Psoas muscle (tissue), 8 donors: Measurements from ENCODE around the gene GNPAT. TPM values are rescaled to one million over a fixed set of nuclear protein-coding genes. Genes with fewer than 3 reads are reported as not detected.

Source experiments
- ATAC-seq, 4 donors: fragments of 200-7000 bp; cut with Tn5 transposase; one replicate each; pipeline ENCODE4 v1.9.1; 2020; ENCODE audit warnings: moderate library complexity in 3 of 4, mild to moderate bottlenecking in 2 of 4
- DNase-seq, 2 donors: peaks; one replicate each; pipeline ENCODE4 v3.0.0-alpha.2; 2020
- H3K27ac ChIP-seq: fragments of 200-600 bp; one replicate; pipeline ENCODE4 v1.8.0; 2022
- H3K27me3 ChIP-seq, 3 donors: fragments of 200-600 bp in 1 of 3; one replicate each; pipeline versions ENCODE4 v1.6.1 to v1.8.0; 2013 to 2022; ENCODE audit warnings: low read length in 2 of 3, mild to moderate bottlenecking in 2 of 3, moderate library complexity in 1 of 3; ENCODE audit not compliant: insufficient read depth in 3 of 3
- H3K36me3 ChIP-seq, 2 donors: fragments of 200-600 bp in 1 of 2; one replicate each; pipeline versions ENCODE4 v1.6.1 to v1.8.0; 2013 to 2022; ENCODE audit warnings: low read depth in 1 of 2, mild to moderate bottlenecking in 1 of 2, moderate library complexity in 1 of 2; ENCODE audit not compliant: insufficient read depth in 1 of 2
- H3K4me1 ChIP-seq: fragments of 200-600 bp; one replicate; pipeline ENCODE4 v1.8.0; 2022
- H3K4me3 ChIP-seq: fragments of 200-600 bp; one replicate; pipeline ENCODE4 v1.8.0; 2022; ENCODE audit warnings: mild to moderate bottlenecking
- H3K9me3 ChIP-seq: fragments of 200-600 bp; one replicate; pipeline ENCODE4 v1.8.0; 2022
- CTCF ChIP-seq: fragments of 200-600 bp; IDR thresholded peaks from one replicate; pipeline ENCODE4 v1.8.0; 2022; ENCODE audit warnings: antibody characterized with exemption
- WGBS, 3 donors: extraction: QIAGEN DNeasy Blood & Tissue Kit; methylation state at CpG; one replicate each; pipeline versions ENCODE4 v1.1.6 to v1.1.7; 2013; 5-methylcytosine and 5-hydroxymethylcytosine counted together
- intact Hi-C, 2 donors: fragments of 100-400 bp; cut with DNase I; formaldehyde crosslinking; loops; one replicate each; pipeline versions ENCODE4 v1.11.0 to v1.14.2; 2022
- polyA plus RNA-seq, 3 donors: library from polyadenylated mRNA; stranded (reverse); fragments of 200-250 nt; gene quantifications; one replicate each; pipeline ENCODE4 v1.2.3, GENCODE V29; 2013
- total RNA-seq, 4 donors: library from RNA; stranded (reverse); fragmentation: NEBNext Ultra II Directional in 2 of 4; extraction: Animal tissue kit (Norgen Biotek cat#: 25700) in 2 of 4; gene quantifications; one replicate each; pipeline versions ENCODE4 v1.2.1 to v1.2.4, GENCODE V29; 2021 to 2023
- donor health status: healthy with polysubstance abuse.
- donor health status: DM: no; HTN: no; CAD: no; lungs with moderate emphysema.
- donor health status: Bipolar disorder and iron deficiency.
- donor health status: healthy.
- donor health status: DM: yes; HTN: yes; CAD: no.
- donor health status: DM: no; HTN: no; CAD: no.
- donor health status: DM: no; HTN: no; CAD: no.
- donor health status: DM: yes; HTN: yes; CAD: no.

GNPAT gene
- total and polyA plus RNA-seq, 7 donors: 45.5 to 112 (median 70.9) TPM

- WGBS, 3 donors: 90 to 91% (median 91%) methylated on average over 14 of the region's 14 CpGs
- no peaks in the 10 kb centered on the region for H3K27me3 ChIP-seq
Measured at GRCh38 chr1:231232870-231233734, 7.9 kb upstream of the GNPAT start.

GRCh38 chr1:231233735-231234417, 7.1 kb upstream of the GNPAT start:
- intact Hi-C loops: no loop called here
- H3K36me3 ChIP-seq: peaks cover 4 to 41% of the 10 kb centered on the region in 2 donors
- H3K27me3 ChIP-seq: no peaks in the 10 kb centered on the region
- 80 to 95% (median 83%) methylated on average over 8 of the region's 8 CpGs for WGBS, 3 donors
- H3K4me3 ChIP-seq: no peak overlapping the region
- no peaks in the 10 kb centered on the region for H3K9me3 ChIP-seq
- peaks cover 37% of the 10 kb centered on the region for H3K4me1 ChIP-seq
- DNase-seq (no peak), ATAC-seq (no peak)
- no peak overlapping the region for H3K27ac ChIP-seq
- TF ChIP-seq CTCF: no peak

More at GRCh38 chr1:231232870-231233734, 7.9 kb upstream of the GNPAT start:
- TF ChIP-seq CTCF: no peak
- no peak overlapping the region for H3K27ac ChIP-seq
- no peaks in the 10 kb centered on the region for H3K9me3 ChIP-seq
- no peak overlapping the region for H3K4me3 ChIP-seq
- H3K36me3 ChIP-seq: peaks cover 4 to 41% of the 10 kb centered on the region in 2 donors
- ATAC-seq (no peak), DNase-seq (no peak)
- H3K4me1 ChIP-seq: peaks cover 37% of the 10 kb centered on the region
- intact Hi-C loops: no loop called here

GRCh38 chr1:231234506-231234905, 6.5 kb upstream of the GNPAT start:
- DNase-seq: no peak
- H3K27ac ChIP-seq: no peak overlapping the region
- ATAC-seq: no peak
- H3K9me3 ChIP-seq: no peaks in the 10 kb centered on the region
- peaks cover 40% of the 10 kb centered on the region for H3K4me1 ChIP-seq
- no peaks in the 10 kb centered on the region for H3K27me3 ChIP-seq
- H3K4me3 ChIP-seq: no peak overlapping the region
- 84 to 86% (median 86%) methylated on average over 3 of the region's 3 CpGs for WGBS, 3 donors
- TF ChIP-seq CTCF: no peak
- intact Hi-C loops: no loop called here
- H3K36me3 ChIP-seq: peaks cover 4 to 45% of the 10 kb centered on the region in 2 donors

- Histone ChIP-seq H3K9me3 (no peaks in the 10 kb centered on the region), H3K4me1 (peaks cover 45% of the 10 kb centered on the region), H3K27ac (peak overlapping the region; percentile 83), H3K27me3 (no peaks in the 10 kb centered on the region), H3K4me3 (peak overlapping the region; percentile 33), H3K36me3 (peaks cover 4 to 35% of the 10 kb centered on the region in 2 donors)
- DNase-seq (no peak), ATAC-seq (peak in 2 of 4 donors; percentile 20 to 34)
- intact Hi-C loops: no loop called here
- no peak for TF ChIP-seq CTCF
- WGBS, 3 donors: 64 to 86% (median 68%) methylated on average over 3 of the region's 3 CpGs
Measured at GRCh38 chr1:231235526-231236207, 5.3 kb upstream of the GNPAT start.
